ENCODE results near the gene MCRIP1.

MCRIP1 gene

GRCh38 chr17:81833160-81833920 lies at the start of gene MCRIP1:
MCRIP1 (minus strand) TSS chr17:81833291; CDS start chr17:81824506, 8,785 bp downstream.
- POLR2A ChIA-PET: interaction anchor here (1.0 to 1.1 kb wide), 2 partner anchors 10 to 13 kb away, joined by 3 to 4 read pairs; no protein-coding TSS in a partner anchor
- CTCF ChIA-PET: interaction anchor here (1.3 to 2.3 kb wide), 4 partner anchors 9 to 187 kb away, joined by 3 to 7 read pairs (median 4); no protein-coding TSS in a partner anchor
- TF ChIP-seq, protein P1, sequence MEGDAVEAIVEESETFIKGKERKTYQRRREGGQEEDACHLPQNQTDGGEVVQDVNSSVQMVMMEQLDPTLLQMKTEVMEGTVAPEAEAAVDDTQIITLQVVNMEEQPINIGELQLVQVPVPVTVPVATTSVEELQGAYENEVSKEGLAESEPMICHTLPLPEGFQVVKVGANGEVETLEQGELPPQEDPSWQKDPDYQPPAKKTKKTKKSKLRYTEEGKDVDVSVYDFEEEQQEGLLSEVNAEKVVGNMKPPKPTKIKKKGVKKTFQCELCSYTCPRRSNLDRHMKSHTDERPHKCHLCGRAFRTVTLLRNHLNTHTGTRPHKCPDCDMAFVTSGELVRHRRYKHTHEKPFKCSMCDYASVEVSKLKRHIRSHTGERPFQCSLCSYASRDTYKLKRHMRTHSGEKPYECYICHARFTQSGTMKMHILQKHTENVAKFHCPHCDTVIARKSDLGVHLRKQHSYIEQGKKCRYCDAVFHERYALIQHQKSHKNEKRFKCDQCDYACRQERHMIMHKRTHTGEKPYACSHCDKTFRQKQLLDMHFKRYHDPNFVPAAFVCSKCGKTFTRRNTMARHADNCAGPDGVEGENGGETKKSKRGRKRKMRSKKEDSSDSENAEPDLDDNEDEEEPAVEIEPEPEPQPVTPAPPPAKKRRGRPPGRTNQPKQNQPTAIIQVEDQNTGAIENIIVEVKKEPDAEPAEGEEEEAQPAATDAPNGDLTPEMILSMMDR (IDR thresholded peaks at IDR 0.05; ENCODE audit: control extremely low read depth, extremely low read depth, low read depth, missing control alignments): no peak
- DNase-seq (ENCODE audit: extremely low spot score): peak; percentile 99

- CTCF ChIA-PET: interaction anchor here (0.9 to 1.8 kb wide), 4 partner anchors 8 to 49 kb away, joined by 3 to 5 read pairs (median 4); partner anchors contain the start of gene MAFG
- TF ChIP-seq, protein P1 (IDR thresholded peaks at IDR 0.05; ENCODE audit: control extremely low read depth, extremely low read depth, low read depth, missing control alignments): no peak
- POLR2A ChIA-PET: interaction anchor here (0.6 kb wide), 1 partner anchor 23 kb away, joined by 3 read pairs; the partner anchor contains the start of gene NPB
- DNase-seq (ENCODE audit: extremely low spot score): no peak
These were observed 46.0 kb upstream of the MCRIP1 start for GRCh38 chr17:81879121-81879520.

GRCh38 chr17:81878294-81878693 lies 45.2 kb upstream of the MCRIP1 start:
- DNase-seq (ENCODE audit: extremely low spot score): no peak
- CTCF ChIA-PET: interaction anchor here (1.0 kb wide), 1 partner anchor 8 kb away, joined by 3 read pairs; no protein-coding TSS in a partner anchor
- TF ChIP-seq, protein P1 (IDR thresholded peaks at IDR 0.05; ENCODE audit: control extremely low read depth, extremely low read depth, low read depth, missing control alignments): no peak
- POLR2A ChIA-PET: interaction anchor here (0.6 kb wide), 1 partner anchor 153 kb away, joined by 6 read pairs; no protein-coding TSS in a partner anchor

DNA sequence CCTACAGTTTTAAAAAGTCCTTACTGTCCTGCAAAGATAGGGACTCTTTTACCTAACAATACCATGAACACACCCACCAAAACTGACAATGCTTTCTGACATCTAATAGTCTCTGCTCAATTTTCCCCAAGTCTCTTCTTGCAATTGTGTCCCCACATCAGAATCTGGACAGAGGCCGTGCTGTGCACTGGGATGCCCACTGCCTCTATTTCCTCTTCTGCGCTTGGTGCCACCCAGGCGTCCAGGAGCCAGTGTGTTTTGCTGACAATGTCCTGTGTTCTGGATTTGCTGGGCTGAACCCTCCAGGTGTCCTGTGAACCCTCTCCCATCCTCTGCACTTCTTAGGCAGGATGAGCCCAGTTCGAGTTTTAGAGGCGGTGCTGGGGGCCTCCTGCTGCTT lies 44.5 kb upstream of the MCRIP1 start:
- TF ChIP-seq, protein P1 (IDR thresholded peaks at IDR 0.05; ENCODE audit: control extremely low read depth, extremely low read depth, low read depth, missing control alignments): no peak
- CTCF ChIA-PET: no interaction called here
- DNase-seq (ENCODE audit: extremely low spot score): no peak
- POLR2A ChIA-PET: no interaction called here

DNA sequence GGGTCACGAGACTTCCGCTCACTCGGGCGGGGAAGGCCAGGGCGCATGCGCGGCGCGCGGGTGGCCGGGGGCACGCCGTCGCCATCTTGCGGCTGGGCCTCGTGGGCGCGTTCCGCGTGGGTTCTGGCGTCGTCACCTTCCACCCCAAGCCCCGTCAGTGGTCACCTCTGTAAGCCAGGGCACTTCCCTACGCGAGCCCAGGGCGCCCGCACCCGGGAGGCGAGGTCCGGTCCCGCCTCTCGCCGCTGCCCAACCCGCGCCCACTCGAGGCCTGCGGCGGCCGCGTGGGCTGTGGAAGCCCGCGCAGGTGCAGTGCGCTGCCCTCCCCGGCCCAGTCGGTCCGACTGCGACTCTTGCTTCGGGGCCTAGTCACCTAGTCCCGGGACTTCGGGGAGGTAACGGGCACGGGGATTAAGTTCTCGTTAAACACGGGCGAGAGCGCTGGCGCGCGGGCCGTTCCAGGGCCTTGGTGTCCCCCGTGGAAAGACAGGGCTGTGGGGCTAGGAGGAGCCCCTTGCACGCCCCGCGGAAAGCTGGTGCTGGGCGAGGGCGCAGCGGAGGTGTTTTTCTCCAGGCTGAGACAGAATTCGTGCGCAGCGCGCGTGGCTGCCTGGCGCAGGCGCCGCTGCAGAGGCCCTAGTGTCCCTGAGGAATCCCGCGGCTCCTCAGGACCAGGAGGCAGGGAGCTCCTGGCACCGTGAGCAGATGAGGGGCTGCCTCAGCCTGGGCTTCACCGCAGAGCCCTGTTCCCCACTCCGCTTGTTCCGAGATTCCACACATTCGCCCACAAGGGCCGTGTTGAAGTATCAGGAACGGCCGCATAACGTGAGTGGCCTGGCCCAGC lies 38.5 kb upstream of the MCRIP1 start:
- DNase-seq (ENCODE audit: extremely low spot score): peak; percentile 99
- ChIA-PET POLR2A (interaction anchor here (0.7 kb wide), 3 partner anchors 11 to 111 kb away, joined by 6 to 8 read pairs (median 8); no protein-coding TSS in a partner anchor), CTCF (interaction anchor here (0.9 to 2.0 kb wide), 2 partner anchors 9 to 18 kb away, joined by 3 to 5 read pairs; no protein-coding TSS in a partner anchor)
- TF ChIP-seq, protein P1 (IDR thresholded peaks at IDR 0.05; ENCODE audit: control extremely low read depth, extremely low read depth, low read depth, missing control alignments): peak; percentile 30

DNA sequence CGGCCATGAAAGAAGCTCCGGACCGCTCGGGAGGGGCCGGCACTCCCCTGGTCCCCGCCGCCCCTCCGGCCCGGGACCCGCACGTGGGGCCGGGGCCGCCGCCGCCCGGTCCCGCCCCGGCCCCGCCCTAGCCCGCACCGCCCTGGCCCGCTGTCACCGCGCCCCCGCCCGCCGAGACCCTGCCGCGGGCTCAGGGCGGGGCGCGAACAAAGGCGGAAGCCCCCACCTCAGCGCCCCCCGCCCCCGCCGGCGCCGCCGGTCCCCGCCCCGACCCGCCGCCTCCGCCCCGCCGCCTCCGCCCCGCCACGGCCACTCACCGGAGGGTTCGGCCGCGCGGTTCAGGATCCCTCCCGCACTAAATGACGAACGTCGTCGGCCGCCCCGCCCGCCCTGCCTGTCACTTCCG lies 37.9 kb upstream of the MCRIP1 start, which contains the start of gene ARHGDIA:
ARHGDIA (minus strand) TSS at position 357 of the 406 bp plus-strand sequence. CDS start 1,407 bp downstream, outside the sequence.
- TF ChIP-seq, protein P1 (IDR thresholded peaks at IDR 0.05; ENCODE audit: control extremely low read depth, extremely low read depth, low read depth, missing control alignments): no peak

More for the DNA sequence above, 37.9 kb upstream of the MCRIP1 start, which contains the start of gene ARHGDIA:
- no peak for DNase-seq (ENCODE audit: extremely low spot score)
- POLR2A ChIA-PET: no interaction called here
- CTCF ChIA-PET: interaction anchor here (1.8 to 2.2 kb wide), 3 partner anchors 10 to 19 kb away, joined by 5 to 10 read pairs (median 8); partner anchors contain the start of gene P4HB
